HG02885 (cell line): Measurements from ENCODE around the gene CACNA2D2.

Experiments
- ATAC-seq: cut with Tn5 transposase; IDR thresholded peaks from one replicate; pipeline ENCODE4 v1.9.1; 2021; ENCODE audit warnings: mild to moderate bottlenecking; ENCODE audit not compliant: unreplicated experiment, poor library complexity

The CACNA2D2 gene

DNA sequence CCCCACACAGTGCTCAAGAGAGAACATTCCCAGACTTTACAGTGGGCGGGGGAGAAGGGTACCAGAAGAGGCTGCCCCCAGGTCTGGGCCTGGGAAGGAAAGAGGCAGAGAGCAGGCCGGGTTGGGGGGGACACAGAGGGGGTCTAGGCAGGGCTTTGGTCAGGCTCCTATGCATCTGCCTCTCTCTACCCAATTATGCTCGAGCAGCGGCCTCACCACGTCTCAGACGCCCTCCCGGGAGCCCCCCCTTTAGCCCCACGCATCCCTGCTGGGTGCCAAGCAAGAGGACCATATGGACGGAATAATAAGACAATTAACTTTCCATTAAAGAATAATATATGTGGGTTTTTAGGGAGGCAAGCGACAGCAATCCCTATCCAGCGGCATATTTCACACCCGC is 32.8 kb downstream of the CACNA2D2 start:
- ATAC-seq = no peak

GRCh38 chr3:50467919-50468318 is 35.5 kb downstream of the CACNA2D2 start:
- ATAC-seq = no peak

- no peak for ATAC-seq
These were observed 37.3 kb downstream of the CACNA2D2 start for GRCh38 chr3:50466177-50466576.

DNA sequence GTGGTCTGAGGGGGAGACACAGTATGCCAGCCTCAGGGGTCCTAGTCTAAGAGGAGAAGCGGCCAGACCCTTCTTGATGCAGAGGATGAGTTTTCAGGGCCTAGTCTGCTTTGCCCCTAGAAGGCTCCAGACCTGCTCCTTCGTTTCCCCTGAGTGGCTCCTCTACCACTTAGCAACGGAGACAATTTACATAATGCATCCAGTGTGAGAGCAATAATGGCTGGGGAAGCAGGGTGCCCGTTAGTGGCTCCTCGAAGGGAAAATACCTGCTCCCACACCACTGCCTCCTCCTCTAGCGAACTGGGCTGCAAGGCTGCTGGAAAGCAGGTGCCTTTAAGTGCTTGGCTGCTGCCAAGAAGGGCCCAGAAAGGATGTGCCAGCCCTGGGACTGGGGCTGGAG is 38.9 kb downstream of the CACNA2D2 start:
- no peak for ATAC-seq

DNA sequence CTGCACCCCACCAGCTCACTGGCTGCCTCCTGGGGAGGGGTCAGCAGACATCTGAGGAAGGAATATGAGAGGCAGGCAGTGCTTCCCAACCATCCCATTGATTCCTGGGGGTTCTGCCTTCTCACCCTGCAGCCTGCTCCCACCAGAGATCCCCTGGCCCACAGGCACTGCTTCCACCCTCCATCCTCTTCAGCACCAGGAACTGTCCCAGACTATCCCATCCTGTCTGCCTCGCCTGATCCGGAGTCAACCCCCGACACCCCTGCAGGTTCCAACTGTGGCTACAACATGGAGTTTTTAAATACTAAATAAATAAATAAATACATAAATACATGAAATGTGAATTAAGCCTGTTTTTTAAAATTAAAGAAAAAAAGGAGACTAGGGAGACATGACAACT is 43.6 kb downstream of the CACNA2D2 start:
- ATAC-seq = no peak

- ATAC-seq = no peak
These were observed 45.4 kb downstream of the CACNA2D2 start for GRCh38 chr3:50457988-50458387.

DNA sequence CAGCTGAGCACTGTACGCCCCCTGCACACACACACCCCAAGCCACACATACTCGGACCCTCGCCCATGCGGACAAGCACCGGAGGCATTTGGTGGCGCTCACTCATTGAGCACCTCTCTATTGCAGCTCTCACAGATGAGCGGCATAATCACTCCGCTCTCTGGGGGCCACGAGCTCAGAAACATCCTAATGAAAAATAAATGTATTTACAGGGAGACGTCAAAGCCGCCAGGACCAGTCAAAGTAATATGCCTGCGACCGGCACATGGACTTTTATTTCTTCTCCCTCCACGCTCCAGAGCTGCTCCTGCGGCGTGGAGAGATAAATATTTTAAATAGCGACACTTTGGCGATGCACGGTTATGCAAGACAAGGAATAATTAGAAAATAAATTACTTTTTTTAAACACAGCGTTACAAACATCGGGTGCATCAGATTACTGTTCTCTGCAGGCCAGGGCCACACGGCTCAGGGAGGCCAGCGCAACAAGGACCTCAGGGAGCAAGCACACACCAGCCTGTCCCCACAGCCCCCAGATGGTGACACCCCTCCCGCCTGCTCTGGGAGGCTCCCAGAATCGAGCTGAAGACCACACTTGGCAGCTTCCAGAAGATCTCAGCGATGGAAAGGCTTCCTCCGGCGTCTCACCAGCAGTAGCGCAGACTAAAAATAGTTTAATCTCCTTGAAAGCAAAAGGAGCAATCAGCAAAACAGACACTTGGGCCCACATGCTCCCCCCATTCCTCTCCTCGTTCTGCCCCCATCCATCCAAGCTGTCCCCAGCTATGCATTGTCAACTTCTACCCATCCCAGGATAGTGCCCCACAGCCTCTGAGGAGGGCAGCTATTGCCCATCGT is 48.0 kb downstream of the CACNA2D2 start:
- no peak for ATAC-seq

DNA sequence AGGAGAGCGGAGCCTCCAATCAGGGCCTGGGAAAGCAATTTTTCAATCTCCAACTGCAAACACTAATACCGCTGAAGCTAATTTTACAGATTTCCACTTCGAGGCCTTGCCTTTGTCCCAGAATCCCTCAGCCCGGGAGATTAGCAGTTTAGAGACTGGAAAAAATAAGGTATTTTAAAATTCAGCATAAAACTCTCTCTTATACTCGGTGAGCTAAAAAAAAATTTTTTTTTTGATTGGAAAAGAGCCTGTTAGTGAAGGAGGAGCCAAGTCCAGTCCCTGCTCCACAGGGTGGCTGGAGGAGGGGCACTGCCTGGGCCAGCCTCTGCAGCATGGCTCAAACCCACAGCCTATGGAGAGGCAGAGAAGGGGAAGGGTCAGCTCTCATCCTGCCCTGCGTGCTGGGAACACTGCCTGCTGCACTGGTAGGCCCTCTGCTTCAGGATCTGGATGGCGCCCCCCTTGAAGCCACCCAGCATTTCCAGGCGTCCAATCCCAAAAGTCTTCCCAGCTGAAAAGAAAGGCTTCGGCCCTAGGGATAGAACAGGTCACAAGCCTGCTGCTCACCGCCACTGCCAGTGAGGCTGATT is 48.9 kb downstream of the CACNA2D2 start:
- ATAC-seq = no peak

DNA sequence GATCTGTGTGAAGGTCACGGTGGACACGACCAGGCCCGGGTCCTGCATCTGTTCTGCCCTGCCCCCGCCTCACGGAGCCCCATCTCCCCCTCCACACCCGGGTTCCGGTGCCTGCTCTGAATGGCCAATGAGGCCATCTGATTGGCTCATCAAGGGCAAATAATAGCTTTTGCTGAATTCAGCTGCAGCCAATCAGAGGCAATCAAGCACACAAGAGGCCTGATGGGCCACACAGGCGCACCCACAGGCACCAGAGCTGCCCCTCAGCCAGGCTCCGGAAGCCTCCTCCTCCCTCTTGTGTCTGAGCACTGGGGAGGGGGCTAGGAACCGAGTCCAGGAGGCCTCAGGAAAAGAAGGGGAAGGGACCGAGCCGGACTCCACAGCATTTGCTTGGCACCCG is 49.5 kb downstream of the CACNA2D2 start:
- ATAC-seq = no peak

DNA sequence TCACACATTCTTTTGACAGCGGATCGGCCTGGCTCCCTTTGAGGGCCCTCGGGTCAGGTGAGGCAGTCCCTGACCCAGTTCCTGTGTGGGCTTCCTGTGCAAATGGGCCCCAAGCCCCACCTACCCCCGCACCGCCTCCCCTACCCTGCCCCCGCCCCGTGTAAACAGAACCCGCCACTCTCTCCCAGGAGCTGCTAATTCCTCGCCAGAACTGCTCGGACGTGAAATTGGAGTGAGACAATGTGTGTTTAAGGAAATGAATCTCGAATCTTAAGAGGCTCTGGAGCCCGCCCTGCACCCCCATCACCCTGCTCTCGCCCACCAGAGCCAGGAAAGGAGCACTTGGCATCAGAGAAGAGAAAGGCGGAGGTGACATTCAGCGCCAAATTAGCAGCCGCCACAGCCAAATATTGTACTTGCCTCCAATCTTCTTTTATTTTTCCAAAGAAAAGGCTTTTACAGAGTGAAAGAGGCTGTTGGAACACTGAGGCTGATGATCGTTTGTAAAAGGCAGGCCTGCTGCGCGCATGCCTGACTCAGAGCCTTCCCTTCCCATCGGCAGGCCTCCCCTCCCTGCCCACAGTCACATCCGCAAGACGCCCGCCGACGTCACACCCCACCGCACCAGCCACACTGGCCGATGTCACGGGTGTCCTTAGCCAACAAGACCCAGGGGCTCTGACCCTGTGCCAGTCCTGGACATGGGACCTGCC is 53.1 kb downstream of the CACNA2D2 start:
- no peak for ATAC-seq

DNA sequence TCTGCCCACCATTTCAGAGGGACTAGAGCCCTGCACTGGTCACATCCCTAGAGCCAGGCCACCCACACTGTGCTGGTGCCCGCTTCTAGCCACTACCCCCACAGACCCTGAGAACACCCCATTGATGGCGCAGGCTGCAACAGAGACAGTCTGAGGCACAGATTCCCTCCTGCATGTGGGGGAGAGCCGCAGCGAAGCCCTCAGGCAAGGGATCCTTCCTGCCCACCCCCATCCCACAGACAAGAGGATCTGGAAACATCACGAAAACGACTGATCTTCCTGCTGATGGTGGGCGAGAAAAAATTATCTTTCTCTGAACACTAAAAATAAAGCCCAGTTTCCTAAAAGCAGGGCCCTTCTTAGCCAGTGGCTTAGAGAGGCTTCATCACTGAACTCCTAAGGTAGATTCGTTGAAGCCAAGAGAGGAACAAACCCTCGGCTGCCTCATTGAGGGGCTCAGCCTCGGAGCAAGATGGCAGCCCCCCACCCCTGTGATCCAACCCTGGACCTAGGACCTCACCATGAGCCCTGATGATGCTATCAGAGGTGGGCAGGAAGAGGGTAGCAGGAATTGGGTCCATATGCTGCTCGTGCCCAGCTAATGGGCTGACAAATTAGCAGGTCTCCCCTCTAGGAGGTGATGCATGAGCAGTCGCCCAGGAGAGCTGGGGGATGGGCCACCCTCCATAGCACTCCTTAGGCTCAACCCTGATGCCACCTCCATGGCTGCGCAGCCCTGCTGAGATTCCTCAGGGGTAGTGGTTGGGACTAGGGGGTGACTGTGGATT is 54.5 kb downstream of the CACNA2D2 start:
- ATAC-seq = no peak

DNA sequence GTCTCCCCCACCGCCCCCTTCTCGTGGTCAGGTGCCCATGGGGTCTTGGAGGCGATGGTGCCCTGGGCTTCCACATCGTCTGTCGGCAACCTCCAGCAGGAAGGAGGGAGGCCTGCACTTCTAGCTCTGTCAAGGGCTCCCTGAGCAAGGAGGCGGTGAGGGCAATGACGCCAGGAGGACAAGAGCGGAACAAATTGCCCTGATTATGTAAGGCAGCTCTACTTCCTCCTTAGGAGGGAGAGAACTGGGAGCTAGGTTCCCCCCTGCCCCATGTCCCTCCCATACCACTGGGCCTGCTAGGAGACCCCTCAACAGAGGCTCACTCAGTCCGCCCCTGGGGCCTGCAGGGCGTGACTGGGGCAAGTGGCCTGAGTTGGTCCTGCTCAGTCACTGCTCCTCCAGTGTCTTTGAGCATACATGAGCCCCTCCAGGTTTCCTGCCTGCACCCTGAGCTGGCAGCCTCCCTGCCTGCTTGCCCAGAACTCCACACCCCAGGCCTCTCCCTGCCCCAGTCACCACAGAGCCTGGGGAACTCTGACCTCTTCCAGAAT is 56.1 kb downstream of the CACNA2D2 start:
- no peak for ATAC-seq

- no peak for ATAC-seq
These were observed 57.5 kb downstream of the CACNA2D2 start for GRCh38 chr3:50445919-50446318.

- no peak for ATAC-seq
These were observed 58.7 kb downstream of the CACNA2D2 start for GRCh38 chr3:50444782-50445181.

- ATAC-seq = no peak
These were observed 59.2 kb downstream of the CACNA2D2 start for GRCh38 chr3:50444213-50444612.

DNA sequence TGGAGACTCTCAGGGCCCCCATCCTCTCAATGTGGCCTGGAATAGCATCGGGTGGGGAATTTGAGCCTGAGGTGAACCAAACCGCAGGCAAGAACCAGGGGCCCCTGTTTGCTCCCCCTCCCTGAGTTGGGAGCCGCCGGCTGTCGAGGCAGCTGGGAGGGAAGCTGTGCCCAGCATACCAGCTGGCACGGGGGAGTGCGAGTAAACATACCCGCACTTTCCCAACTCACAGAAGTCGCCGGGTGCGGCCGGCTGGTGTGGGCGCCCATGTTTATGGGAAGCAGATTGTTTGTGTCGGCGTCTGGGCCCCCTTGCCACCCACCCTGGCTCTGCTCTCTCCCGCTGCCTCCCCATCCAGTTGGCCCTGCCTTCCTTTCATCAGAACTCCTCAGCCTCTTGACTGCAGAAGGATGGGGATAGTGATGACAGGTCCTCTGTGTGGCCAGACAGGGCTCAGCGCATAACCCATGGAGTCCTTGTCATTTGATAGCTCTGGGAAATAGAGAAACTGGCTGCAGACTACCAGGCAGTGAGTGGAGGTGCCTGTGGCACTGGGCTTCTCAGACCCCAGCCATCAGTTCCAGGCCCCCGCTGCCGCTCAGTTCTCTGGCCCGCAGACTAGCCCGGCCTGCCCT is 60.4 kb downstream of the CACNA2D2 start:
- no peak for ATAC-seq

- no peak for ATAC-seq
These were observed 61.8 kb downstream of the CACNA2D2 start for GRCh38 chr3:50441424-50442217.

- peak; percentile 56 for ATAC-seq
These were observed 67.2 kb downstream of the CACNA2D2 start for GRCh38 chr3:50436114-50436674.
